ENCODE measurements around the gene CEMIP.

The CEMIP gene

DNA sequence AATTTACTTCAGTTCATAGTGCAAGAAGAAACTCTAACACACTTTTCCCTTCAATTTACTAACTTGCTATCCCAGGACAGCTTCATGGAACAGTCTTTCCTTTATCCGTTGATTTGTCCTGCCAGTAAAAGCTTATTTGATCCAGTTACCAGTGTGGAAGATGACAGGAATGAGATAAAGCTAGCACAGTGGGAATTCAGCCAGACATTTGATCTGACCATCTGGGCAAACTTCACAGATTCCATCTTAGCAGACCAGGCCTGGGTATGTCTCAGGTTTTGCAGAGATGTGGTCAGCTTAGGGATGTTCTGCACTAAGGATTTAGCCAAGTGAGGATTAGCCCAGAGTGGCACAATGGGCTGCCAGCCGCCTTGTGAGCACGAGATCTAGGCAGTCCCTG is 19.7 kb downstream of the CEMIP start:
- in situ Hi-C loops (cut with HindIII; ENCODE audit: low sequenced_read_pairs) = no loop called here
- TF ChIP-seq, protein P1, sequence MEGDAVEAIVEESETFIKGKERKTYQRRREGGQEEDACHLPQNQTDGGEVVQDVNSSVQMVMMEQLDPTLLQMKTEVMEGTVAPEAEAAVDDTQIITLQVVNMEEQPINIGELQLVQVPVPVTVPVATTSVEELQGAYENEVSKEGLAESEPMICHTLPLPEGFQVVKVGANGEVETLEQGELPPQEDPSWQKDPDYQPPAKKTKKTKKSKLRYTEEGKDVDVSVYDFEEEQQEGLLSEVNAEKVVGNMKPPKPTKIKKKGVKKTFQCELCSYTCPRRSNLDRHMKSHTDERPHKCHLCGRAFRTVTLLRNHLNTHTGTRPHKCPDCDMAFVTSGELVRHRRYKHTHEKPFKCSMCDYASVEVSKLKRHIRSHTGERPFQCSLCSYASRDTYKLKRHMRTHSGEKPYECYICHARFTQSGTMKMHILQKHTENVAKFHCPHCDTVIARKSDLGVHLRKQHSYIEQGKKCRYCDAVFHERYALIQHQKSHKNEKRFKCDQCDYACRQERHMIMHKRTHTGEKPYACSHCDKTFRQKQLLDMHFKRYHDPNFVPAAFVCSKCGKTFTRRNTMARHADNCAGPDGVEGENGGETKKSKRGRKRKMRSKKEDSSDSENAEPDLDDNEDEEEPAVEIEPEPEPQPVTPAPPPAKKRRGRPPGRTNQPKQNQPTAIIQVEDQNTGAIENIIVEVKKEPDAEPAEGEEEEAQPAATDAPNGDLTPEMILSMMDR (IDR thresholded peaks at IDR 0.05; ENCODE audit: low read depth, low read length) = no peak
- H3K4me3 ChIP-seq (ENCODE audit: low read depth, low read length) = no peak overlapping the region
- no peak for DNase-seq (ENCODE audit: low read depth, low spot score)

DNA sequence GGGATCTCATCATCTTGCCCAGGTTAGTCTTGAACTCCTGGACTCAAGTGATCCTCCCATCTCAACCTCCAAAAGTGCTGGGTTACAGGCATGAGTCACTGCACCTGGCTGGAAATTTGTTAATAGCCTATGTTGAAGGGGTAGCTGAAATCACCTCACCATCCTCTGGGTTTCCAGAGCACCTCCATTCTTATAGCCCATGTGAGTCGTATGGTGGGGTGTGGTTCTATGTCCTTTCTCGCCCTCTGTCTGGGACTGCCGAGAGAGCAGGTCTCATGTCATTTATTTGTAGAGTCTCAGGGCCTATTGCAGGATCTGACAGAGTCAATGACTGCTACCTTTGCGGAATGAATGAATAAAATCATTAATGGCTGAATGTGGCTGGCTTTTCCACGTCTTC is 20.9 kb downstream of the CEMIP start:
- in situ Hi-C loops (cut with HindIII; ENCODE audit: low sequenced_read_pairs) = no loop called here

DNA sequence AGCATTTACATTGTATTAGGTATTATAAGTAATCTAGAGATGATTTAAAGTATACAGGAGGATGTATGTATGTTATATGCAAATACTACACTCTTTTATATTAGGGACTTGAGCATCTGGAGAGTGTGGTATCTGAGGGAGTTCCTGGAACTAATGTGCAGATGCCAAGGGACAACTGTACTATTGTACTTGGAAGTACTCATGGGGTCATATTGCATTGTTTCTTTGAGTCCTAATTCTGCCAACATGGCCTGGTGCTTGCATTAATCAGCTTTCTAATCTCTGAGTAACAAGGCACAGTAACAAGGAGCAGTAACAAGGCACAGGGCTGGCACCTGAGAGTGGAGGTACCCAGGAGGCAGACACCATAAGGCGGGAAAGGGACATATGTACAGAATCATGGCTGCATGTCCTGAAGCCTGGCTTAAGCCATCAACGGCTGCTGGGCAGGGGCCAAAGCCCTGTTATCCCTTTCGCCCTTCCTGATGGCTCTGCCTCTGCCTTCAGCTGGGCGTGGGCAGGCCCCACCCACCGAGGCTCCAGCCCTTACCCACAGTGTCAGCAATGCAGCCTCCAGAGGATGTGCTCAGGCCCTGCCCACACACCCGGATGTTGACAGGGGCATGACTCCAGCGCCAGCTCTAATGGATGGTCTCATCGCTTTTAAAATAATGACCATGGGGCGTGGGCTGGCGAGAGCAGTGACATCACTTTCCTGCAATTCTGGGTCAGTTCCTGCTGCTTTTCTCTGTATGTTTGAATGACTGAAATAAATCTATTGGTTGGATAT is 22.9 kb downstream of the CEMIP start:
- TF ChIP-seq, protein P1 (IDR thresholded peaks at IDR 0.05; ENCODE audit: low read depth, low read length) = no peak
- no peak for DNase-seq (ENCODE audit: low read depth, low spot score)
- H3K4me3 ChIP-seq (ENCODE audit: low read depth, low read length) = no peak overlapping the region
- in situ Hi-C loops (cut with HindIII; ENCODE audit: low sequenced_read_pairs) = no loop called here

More for the DNA sequence above, 20.9 kb downstream of the CEMIP start:
- TF ChIP-seq, protein P1 (IDR thresholded peaks at IDR 0.05; ENCODE audit: low read depth, low read length) = no peak
- DNase-seq (ENCODE audit: low read depth, low spot score) = no peak
- no peak overlapping the region for H3K4me3 ChIP-seq (ENCODE audit: low read depth, low read length)

DNA sequence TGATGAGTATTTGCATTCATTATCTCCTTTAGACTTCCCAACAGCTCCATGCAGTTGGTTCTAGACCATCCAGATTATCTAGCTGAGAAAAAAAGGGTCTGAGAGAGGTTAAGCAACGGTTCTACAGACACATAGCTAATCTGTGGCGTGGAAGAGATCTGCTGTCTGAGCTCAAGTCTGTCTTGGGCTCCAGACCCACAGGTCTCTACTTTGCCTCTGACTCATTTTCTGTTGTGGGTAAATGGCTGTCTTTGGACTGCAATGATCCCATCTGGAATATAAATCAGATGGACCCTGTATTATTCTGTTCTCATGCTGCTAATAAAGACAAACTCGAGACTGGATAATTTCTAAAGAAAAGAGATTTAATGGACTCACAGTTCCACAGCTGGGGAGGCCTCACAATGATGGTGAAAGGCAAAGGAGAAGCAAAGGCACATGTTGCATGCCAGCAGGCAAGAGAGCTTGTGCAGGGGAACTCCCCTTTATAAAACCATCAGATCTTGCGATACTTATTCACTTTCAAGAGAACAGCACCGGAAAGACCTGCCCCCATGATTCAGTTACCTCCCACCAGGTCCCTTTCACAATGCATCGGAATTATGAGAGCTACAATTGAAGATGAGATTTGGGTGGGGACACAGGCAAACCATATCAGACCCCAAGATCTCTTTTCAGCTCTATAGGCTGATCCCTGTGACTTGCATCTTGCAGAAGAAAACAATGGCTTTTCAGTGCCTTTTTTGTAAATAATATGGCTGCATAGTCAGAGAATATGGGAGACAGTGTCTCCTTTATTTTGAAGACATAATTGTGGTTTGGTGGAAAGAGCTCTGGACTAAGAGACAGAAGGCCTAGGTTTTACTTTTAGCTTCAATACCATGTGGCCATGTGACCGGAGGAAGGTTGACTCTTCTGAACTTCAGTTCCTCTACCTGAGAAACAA is 24.7 kb downstream of the CEMIP start:
- in situ Hi-C loops (cut with HindIII; ENCODE audit: low sequenced_read_pairs) = no loop called here
- no peak overlapping the region for H3K4me3 ChIP-seq (ENCODE audit: low read depth, low read length)
- TF ChIP-seq, protein P1 (IDR thresholded peaks at IDR 0.05; ENCODE audit: low read depth, low read length) = no peak
- no peak for DNase-seq (ENCODE audit: low read depth, low spot score)

DNA sequence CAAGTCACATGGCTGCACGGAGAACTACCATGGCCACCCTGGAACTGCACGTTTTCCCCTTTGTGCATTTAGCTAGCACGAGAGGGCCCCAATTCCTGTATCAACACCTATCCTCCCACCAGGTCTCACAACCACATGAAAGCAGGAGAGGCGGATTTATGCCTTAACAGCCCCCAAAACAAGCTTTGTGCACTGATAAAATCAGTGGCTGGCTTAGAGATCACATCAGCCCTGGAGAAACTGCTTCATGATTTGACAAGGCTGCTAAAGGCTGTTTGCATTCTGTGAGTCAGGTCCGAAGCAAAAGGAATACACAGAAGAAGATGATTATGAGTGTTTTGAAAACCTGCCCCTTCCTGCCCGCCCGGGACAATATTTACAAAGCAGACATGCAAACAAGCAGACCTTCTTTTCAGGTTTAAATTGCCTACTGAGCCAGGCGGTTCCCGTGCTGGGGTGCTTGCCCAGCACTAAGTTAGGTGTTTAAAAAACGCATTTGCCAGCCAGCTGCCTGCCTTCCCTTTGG is 25.9 kb downstream of the CEMIP start:
- no peak for DNase-seq (ENCODE audit: low read depth, low spot score)
- no peak overlapping the region for H3K4me3 ChIP-seq (ENCODE audit: low read depth, low read length)
- TF ChIP-seq, protein P1 (IDR thresholded peaks at IDR 0.05; ENCODE audit: low read depth, low read length) = no peak
- in situ Hi-C loops (cut with HindIII; ENCODE audit: low sequenced_read_pairs) = no loop called here

DNA sequence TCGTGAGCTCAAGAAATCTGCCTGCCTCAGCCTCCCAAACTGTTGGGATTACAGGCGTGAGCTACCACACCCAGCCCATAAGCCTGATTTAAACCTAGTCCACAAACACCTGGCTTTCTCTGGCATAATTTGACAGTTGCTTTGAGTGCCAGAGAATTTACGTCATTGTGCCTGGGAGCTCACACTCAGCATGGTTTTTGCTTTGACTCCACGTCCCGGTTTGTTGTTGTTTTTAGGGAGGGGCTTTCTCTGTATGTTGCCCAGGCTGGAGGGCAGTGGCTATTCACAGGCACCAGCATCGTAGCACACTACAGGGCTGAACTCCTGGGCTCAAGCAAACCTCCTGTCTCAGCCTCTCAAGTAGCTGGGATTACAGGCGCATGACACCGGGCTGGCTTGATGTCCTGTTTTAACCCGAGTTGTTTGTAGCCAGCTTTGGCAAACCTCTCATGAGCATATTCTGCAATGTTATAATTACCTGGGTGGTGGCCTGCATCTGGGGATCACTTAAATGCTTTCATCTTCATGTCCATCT is 32.7 kb downstream of the CEMIP start:
- in situ Hi-C loops (cut with HindIII; ENCODE audit: low sequenced_read_pairs) = no loop called here
- H3K4me3 ChIP-seq (ENCODE audit: low read depth, low read length) = no peak overlapping the region
- TF ChIP-seq, protein P1 (IDR thresholded peaks at IDR 0.05; ENCODE audit: low read depth, low read length) = no peak
- DNase-seq (ENCODE audit: low read depth, low spot score) = no peak

All from astrocyte of the spinal cord (primary cell).